T47D (cell line): ENCODE data around the gene ZC2HC1C.
A peak's percentile ranks its signal among the peaks of the same experiment; 100 is the strongest.
"Not testable (repeated sequence)": the region's sequence is repeated elsewhere in the genome, so short reads cannot be mapped to it uniquely, and the experiment has no call there.

Experiments
- DNase-seq, 2 experiments: peaks; one replicate each; pipeline versions ENCODE4 v3.0.0 to v3.0.0-alpha.2; 2011 to 2012; ENCODE audit warnings: low read depth in 1 of 2, low spot score in 1 of 2
- JUND ChIP-seq: IDR thresholded peaks from 2 replicates; pipeline ENCODE4 v1.6.1; 2012; ENCODE audit warnings: low read depth
- in situ Hi-C: cut with HindIII; loops from 2 replicates; pipeline ENCODE4 v1.10.0; 2016; ENCODE audit warnings: low sequenced_read_pairs, low pct_unique_long_range_greater_than_20kb

ZC2HC1C gene

GRCh38 chr14:75063491-75064204 lies 5.8 kb upstream of the ZC2HC1C start, which contains the start of gene ACYP1:
Gene ACYP1, minus strand, starts transcription at chr14:75064024. Its CDS starts 471 bp downstream, at chr14:75063553.
- TF ChIP-seq JUND, result no peak
- in situ Hi-C loops, result no loop called here
- DNase-seq, result peak; percentile 77 to 95

DNA sequence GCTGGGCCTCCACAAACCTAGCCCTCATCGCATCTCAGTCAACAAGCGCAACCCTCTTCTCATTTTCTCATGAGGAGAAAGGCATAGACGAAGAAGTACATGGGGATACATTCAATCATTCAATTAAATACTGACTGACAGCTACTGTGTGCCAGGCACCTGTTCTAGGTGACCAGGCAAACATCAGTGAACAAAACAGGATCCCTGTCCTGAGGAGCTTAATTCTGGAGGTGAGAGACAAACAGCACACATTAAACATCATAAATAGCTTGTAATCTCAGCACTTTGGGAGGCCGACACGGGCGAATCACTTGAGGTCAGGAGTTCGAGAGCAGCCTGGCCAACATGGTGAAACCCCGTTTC lies 5.3 kb upstream of the ZC2HC1C start:
- DNase-seq, result no peak
- in situ Hi-C loops, result no loop called here
- no peak for TF ChIP-seq JUND

GRCh38 chr14:75066691-75067090 lies 2.8 kb upstream of the ZC2HC1C start:
- in situ Hi-C loops, result no loop called here
- DNase-seq, result no peak
- TF ChIP-seq JUND, result no peak

DNA sequence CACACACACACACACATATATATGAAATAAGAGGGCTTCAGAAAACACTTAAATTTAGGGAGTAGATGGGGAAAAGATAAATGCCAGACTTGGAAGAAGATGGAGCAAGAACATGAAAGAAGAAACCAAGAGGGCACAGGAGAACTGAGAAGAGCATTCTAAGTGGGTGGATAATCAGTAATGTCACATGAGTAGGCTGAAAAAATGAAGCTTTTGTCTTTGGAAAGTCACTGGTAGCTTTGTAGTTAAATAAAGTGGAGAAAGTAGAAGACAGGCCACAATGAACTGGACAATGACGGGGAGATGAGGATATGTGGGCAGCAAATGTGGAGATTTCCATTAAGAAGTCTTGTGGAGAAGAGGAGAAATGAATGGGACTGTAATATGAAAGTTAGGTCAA lies 2.2 kb upstream of the ZC2HC1C start:
- in situ Hi-C loops, result no loop called here
- no peak for DNase-seq
- TF ChIP-seq JUND, result no peak

- DNase-seq, in situ Hi-C loops: not testable (repeated sequence)
These were observed 1.7 kb upstream of the ZC2HC1C start for GRCh38 chr14:75067765-75068164.

- DNase-seq, result peak in 1 of 2 experiments; percentile 15
- TF ChIP-seq JUND, result no peak
- in situ Hi-C loops, result no loop called here
These were observed 934 bp upstream of the ZC2HC1C start for GRCh38 chr14:75068294-75069120.

DNA sequence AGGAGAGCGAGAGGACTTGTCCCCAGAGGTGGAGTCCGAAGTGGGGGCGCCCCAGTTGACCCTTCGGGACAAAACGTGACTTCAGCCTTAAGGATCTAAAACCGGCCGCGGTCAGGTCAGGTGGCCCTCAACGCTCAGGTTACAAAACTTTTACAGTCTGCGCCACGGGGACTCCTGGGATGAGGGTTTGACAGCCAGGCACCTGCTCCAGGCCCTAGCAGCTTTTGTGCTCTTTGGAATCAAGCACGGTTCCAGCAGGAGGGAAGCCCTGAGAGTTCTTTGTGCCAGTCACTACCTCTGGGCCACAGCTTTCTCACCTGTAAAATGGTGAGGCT lies 337 bp downstream of the ZC2HC1C start:
- in situ Hi-C loops, result no loop called here
- no peak for TF ChIP-seq JUND
- no peak for DNase-seq

GRCh38 chr14:75070383-75070782 lies 942 bp downstream of the ZC2HC1C start:
- in situ Hi-C loops, result no loop called here
- no peak for TF ChIP-seq JUND
- DNase-seq, result peak in 1 of 2 experiments; percentile 75

- no peak for DNase-seq
- in situ Hi-C loops, result no loop called here
- no peak for TF ChIP-seq JUND
These were observed 8.4 kb downstream of the ZC2HC1C start for GRCh38 chr14:75077794-75078193.

DNA sequence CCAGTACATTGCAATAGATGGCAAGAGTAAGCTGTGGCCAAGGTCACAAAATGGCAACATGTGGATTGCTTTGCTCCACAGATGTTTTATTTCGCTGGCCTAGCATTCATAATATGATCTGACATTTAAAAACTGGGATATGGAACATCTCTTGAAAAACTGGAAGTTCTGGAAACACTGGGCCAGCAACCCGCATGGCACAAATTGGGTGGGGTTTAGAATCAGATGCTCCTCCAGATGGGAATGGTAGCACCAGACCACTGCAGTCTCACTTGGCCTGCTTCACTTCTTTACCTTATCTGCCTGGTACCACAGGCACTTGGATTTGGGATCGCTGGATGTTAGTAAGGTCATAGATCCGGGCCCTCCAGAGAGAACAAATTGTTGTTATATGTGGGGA lies 10.1 kb downstream of the ZC2HC1C start:
- in situ Hi-C loops, result no loop called here
- DNase-seq, result peak in 1 of 2 experiments; percentile 12
- TF ChIP-seq JUND, result no peak

DNA sequence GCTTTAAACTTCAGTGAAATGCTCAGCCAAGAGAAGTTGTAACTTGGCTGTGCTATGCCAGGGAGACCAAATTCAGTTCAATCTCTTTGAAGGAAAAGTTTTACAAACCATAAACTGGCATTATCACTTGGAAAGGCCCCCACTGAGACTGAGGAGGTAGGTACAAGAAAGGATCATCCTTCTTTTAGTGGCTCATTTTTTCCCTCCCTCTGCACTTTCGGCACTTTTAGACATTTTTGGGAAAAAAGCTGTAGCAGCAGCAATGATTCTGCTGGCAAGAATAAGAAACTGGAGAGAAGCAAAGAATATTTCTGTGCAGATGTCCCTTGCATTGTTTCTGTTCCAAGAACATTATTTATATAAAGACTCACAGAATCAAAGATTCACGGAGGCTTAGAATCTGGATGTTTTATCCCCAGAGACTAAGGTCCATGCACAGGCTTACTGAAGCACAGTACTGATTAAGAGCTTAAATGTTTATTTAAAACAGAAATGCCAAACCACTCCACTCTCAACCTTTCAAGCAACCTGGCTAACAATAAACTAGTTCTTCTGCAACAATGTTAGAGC lies 12.3 kb downstream of the ZC2HC1C start:
- TF ChIP-seq JUND, result no peak
- in situ Hi-C loops, result no loop called here
- no peak for DNase-seq

- in situ Hi-C loops, result no loop called here
- no peak for TF ChIP-seq JUND
These were observed 13.8 kb downstream of the ZC2HC1C start for GRCh38 chr14:75083271-75083670.

DNA sequence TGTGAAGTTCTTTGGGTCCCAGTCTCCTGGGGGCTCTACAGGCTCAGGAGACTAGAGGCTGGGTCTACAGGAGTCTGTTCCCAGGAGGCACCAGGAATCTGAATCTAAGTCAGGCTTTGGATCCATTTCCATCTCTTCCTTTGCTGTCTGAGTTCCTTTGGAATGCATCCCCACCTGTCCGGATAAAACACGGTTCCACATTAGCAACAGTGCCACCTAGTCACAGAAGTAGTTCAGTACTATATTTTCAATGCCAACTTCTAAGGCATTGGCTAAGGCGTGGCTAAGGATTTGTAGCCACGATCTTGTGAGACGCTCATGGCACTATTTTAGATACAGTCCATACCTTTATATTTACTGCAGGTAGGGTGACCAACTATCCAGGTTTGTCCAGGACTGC lies 15.1 kb downstream of the ZC2HC1C start:
- in situ Hi-C loops, result no loop called here
- peak; percentile 67 to 79 for DNase-seq
- no peak for TF ChIP-seq JUND

More at GRCh38 chr14:75083271-75083670, 13.8 kb downstream of the ZC2HC1C start:
- DNase-seq, result peak in 1 of 2 experiments; percentile 22
